GM23338 (cell line): Measurements from ENCODE around the gene SPEF1. TPM values are rescaled to one million over a fixed set of nuclear protein-coding genes. Genes with fewer than 3 reads are reported as not detected.

ENCODE experiments used
- ATAC-seq: fragments of 200-7000 bp; cut with Tn5 transposase; 3 replicates; pipeline ENCODE4 v1.9.1; 2020
- DNase-seq: peaks from one replicate; pipeline ENCODE4 v3.0.0-alpha.2; 2015; ENCODE audit warnings: low spot score
- H2AFZ ChIP-seq: fragments of 200-600 bp; sonication (generic); 2 replicates; pipeline ENCODE4 v1.8.0; 2016; ENCODE audit warnings: antibody characterized with exemption, mild to moderate bottlenecking, moderate library complexity
- H3F3A ChIP-seq: fragments of 200-600 bp; sonication (generic); replicated peaks from 2 replicates; pipeline ENCODE4 v1.8.0; 2017; ENCODE audit warnings: antibody characterized with exemption, mixed run types, low read depth
- H3K27ac ChIP-seq: fragments of 200-600 bp; sonication (generic); 2 replicates; pipeline ENCODE4 v1.6.1; 2016; ENCODE audit warnings: low read depth
- H3K27me3 ChIP-seq: fragments of 200-600 bp; sonication (generic); 2 replicates; pipeline ENCODE4 v1.8.0; 2016; ENCODE audit warnings: mild to moderate bottlenecking, mixed run types, moderate library complexity; ENCODE audit not compliant: insufficient read depth
- H3K36me3 ChIP-seq: fragments of 200-600 bp; sonication (generic); 2 replicates; pipeline ENCODE4 v1.8.0; 2016; ENCODE audit warnings: mild to moderate bottlenecking; ENCODE audit not compliant: insufficient read depth
- H3K4me1 ChIP-seq: fragments of 200-600 bp; sonication (generic); 2 replicates; pipeline ENCODE4 v1.8.0; 2016; ENCODE audit warnings: mild to moderate bottlenecking, moderate library complexity; ENCODE audit not compliant: insufficient read depth
- H3K4me2 ChIP-seq: fragments of 200-600 bp; sonication (generic); 2 replicates; pipeline ENCODE4 v1.7.1; 2017; ENCODE audit warnings: mixed run types
- H3K4me3 ChIP-seq: fragments of 200-600 bp; sonication (generic); 2 replicates; pipeline ENCODE4 v1.6.1; 2016; ENCODE audit warnings: mixed run types
- H3K79me2 ChIP-seq: fragments of 200-600 bp; sonication (generic); replicated peaks from 2 replicates; pipeline ENCODE4 v1.8.0; 2017; ENCODE audit warnings: mild to moderate bottlenecking; ENCODE audit not compliant: insufficient read depth
- H3K9me2 ChIP-seq: fragments of 200-600 bp; sonication (generic); 2 replicates; pipeline ENCODE4 v1.8.0; 2017; ENCODE audit not compliant: insufficient read depth
- H4K20me1 ChIP-seq: fragments of 200-600 bp; sonication (generic); replicated peaks from 2 replicates; pipeline ENCODE4 v1.8.0; 2017; ENCODE audit warnings: mild to moderate bottlenecking; ENCODE audit not compliant: insufficient read depth
- H3K27ac Mint-ChIP-seq: 2 replicates; pipeline ENCODE4 v1.8.0; 2020; ENCODE audit warnings: inconsistent platforms, mild to moderate bottlenecking, moderate library complexity, mixed read lengths
- H3K27me3 Mint-ChIP-seq: 3 replicates; pipeline ENCODE4 v1.8.0; 2022; ENCODE audit warnings: low read depth, mild to moderate bottlenecking, moderate library complexity, mixed read lengths, inconsistent platforms; ENCODE audit not compliant: insufficient read depth, poor library complexity
- H3K36me3 Mint-ChIP-seq: 3 replicates; pipeline ENCODE4 v1.8.0; 2021; ENCODE audit warnings: low read depth, mild to moderate bottlenecking, inconsistent platforms, moderate library complexity, mixed read lengths
- H3K4me1 Mint-ChIP-seq: 3 replicates; pipeline ENCODE4 v1.8.0; 2020; ENCODE audit warnings: mild to moderate bottlenecking, inconsistent platforms, mixed read lengths
- H3K4me3 Mint-ChIP-seq: 3 replicates; pipeline ENCODE4 v1.8.0; 2021; ENCODE audit warnings: moderate library complexity, mild to moderate bottlenecking, inconsistent platforms, mixed read lengths
- H3K9me3 Mint-ChIP-seq: 3 replicates; pipeline ENCODE4 v1.8.0; 2020; ENCODE audit warnings: moderate library complexity, mild to moderate bottlenecking, inconsistent platforms, mixed read lengths
- CTCF ChIP-seq, 2 experiments: fragments of 200-600 bp in 1 of 2; sonication (generic) in 1 of 2; conservative IDR thresholded peaks; 2 replicates each; pipeline versions ENCODE4 v1.5.1 to v1.6.1; 2016 to 2017; ENCODE audit warnings: antibody characterized with exemption in 2 of 2, low read depth in 2 of 2, mild to moderate bottlenecking in 2 of 2, moderate library complexity in 1 of 2
- ETS1 ChIP-seq: IDR thresholded peaks from 2 replicates; pipeline ENCODE4 v1.6.1; 2016; ENCODE audit warnings: antibody characterized with exemption
- EZH2phosphoT487 ChIP-seq: fragments of 200-600 bp; sonication (generic); IDR thresholded peaks from one replicate; pipeline ENCODE4 v1.8.1; 2018; ENCODE audit warnings: antibody characterized with exemption; ENCODE audit not compliant: unreplicated experiment
- JUNB ChIP-seq: IDR thresholded peaks from one replicate; pipeline ENCODE4 v1.6.1; 2016; ENCODE audit warnings: antibody characterized with exemption; ENCODE audit not compliant: unreplicated experiment
- POLR2AphosphoS5 ChIP-seq: IDR thresholded peaks from 2 replicates; pipeline ENCODE4 v1.6.1; 2016; ENCODE audit warnings: antibody characterized with exemption, low read depth
- REST ChIP-seq: IDR thresholded peaks from one replicate; pipeline ENCODE4 v1.6.1; 2018; ENCODE audit warnings: antibody characterized with exemption; ENCODE audit not compliant: unreplicated experiment
- STAT1 ChIP-seq: IDR thresholded peaks from one replicate; pipeline ENCODE4 v1.6.1; 2016; ENCODE audit warnings: antibody characterized with exemption; ENCODE audit not compliant: unreplicated experiment
- ZNF331 ChIP-seq: fragments of 250-450 bp; sonication (Bioruptor Pico); IDR thresholded peaks from 2 replicates; pipeline ENCODE4 v1.5.0; 2020; ENCODE audit warnings: low read depth, mild to moderate bottlenecking, moderate library complexity
- ZNF462 ChIP-seq: fragments of 250-450 bp; sonication (Bioruptor Pico); IDR thresholded peaks from 2 replicates; pipeline ENCODE4 v1.5.0; 2020; ENCODE audit warnings: mild to moderate bottlenecking, moderate library complexity
- polyA plus RNA-seq: library from polyadenylated mRNA; unstranded; fragments of >200 nt; fragmentation: Nextera tagmentation; extraction: Ambion mirVana; gene quantifications from 2 replicates; pipeline ENCODE4 v1.2.1, GENCODE V29; 2016
- total RNA-seq: library from RNA; depleted of rRNA; stranded (reverse); fragments of >200 nt; shearing (Covaris generic); gene quantifications from 2 replicates; pipeline ENCODE4 v1.2.3, GENCODE V29; 2014

The SPEF1 gene
- total and polyA plus RNA-seq, 2 experiments from 2014 or later: 0.68 to 0.69 TPM

GRCh38 chr20:3786126-3786484 lies 4.9 kb upstream of the SPEF1 start (continued):
- TF ChIP-seq POLR2AphosphoS5 (no peak), ZNF331 (CRISPR knock-in tag) (no peak)

GRCh38 chr20:3785240-3786125 lies 4.2 kb upstream of the SPEF1 start:
- H3K27me3 Mint-ChIP-seq: peaks cover 12% of the 10 kb centered on the region
- Histone ChIP-seq H3K4me3 (peak overlapping the region; percentile 67), H3K79me2 (no peaks in the 10 kb centered on the region; the same call in 1 of the 2 replicates), H3K4me2 (peak overlapping the region; percentile 82), H3K9me2 (no peaks in the 10 kb centered on the region), H4K20me1 (peaks cover 25% of the 10 kb centered on the region), H3K27me3 (peaks cover 34% of the 10 kb centered on the region), H3F3A (peaks cover 7% of the 10 kb centered on the region; the same call in 1 of the 2 replicates), H3K4me1 (peaks cover 7% of the 10 kb centered on the region; the same call in 1 of the 2 replicates), H3K36me3 (no peaks in the 10 kb centered on the region), H2AFZ (0 out of 2 replicates have a peak overlapping the region, but pooled peaks have one; percentile 66), H3K27ac (no peak overlapping the region)
- no peak for TF ChIP-seq ETS1
- TF ChIP-seq ZNF462 (CRISPR knock-in tag): no peak
- TF ChIP-seq STAT1: no peak
- TF ChIP-seq CTCF (conservative IDR thresholded peaks at IDR 0.05; ENCODE audit: low read depth in 2 of 2): 0 out of 4 replicates have a peak, but pooled peaks of 1 of the 2 experiments have one; percentile 11
- no peak for TF ChIP-seq JUNB
- no peak for TF ChIP-seq EZH2phosphoT487
- no peak for TF ChIP-seq REST
- DNase-seq (peak; percentile 62), ATAC-seq (peak; percentile 12)
- peak overlapping the region; percentile 33; the same call in 2 of the 3 replicates for H3K4me3 Mint-ChIP-seq
- H3K4me1 Mint-ChIP-seq: peaks cover 25% of the 10 kb centered on the region
- H3K9me3 Mint-ChIP-seq: no peaks in the 10 kb centered on the region
- H3K36me3 Mint-ChIP-seq: peaks cover 6% of the 10 kb centered on the region
- H3K27ac Mint-ChIP-seq: no peak overlapping the region
